GM12878 (cell line): ENCODE results near the gene HSFX3. TPM values are rescaled to one million over a fixed set of nuclear protein-coding genes. Genes with fewer than 3 reads are reported as not detected.
A peak's percentile ranks its signal among the peaks of the same experiment; 100 is the strongest.

Experiments used
- ASH2L ChIP-seq: fragments of 300-600, 200-600 bp; sonication (generic); IDR thresholded peaks from 2 replicates; pipeline ENCODE4 v1.6.1; 2017; ENCODE audit warnings: low read depth, mild to moderate bottlenecking, borderline replicate concordance
- BRCA1 ChIP-seq: IDR thresholded peaks from 2 replicates; pipeline ENCODE4 v1.6.1; 2011; ENCODE audit warnings: low read depth, low read length, improper control_type of control experiment
- CBX3 ChIP-seq: fragments of 200-600 bp; sonication (generic); IDR thresholded peaks from 2 replicates; pipeline ENCODE4 v1.6.1; 2016; ENCODE audit warnings: low read depth, borderline replicate concordance
- CBX5 ChIP-seq: sonication (generic); IDR thresholded peaks from 2 replicates; pipeline ENCODE4 v1.6.1; 2016; ENCODE audit warnings: low read depth, moderate library complexity, mild to moderate bottlenecking, inconsistent platforms
- CREM ChIP-seq: IDR thresholded peaks from 2 replicates; pipeline ENCODE4 v1.6.1; 2014; ENCODE audit warnings: antibody characterized with exemption, low read depth
- CTCF ChIP-seq, 3 experiments: IDR thresholded peaks in 2 of 3; conservative IDR thresholded peaks in 1 of 3; 2 replicates each; pipeline ENCODE4 v1.5.1; 2011; ENCODE audit warnings: low read depth in 3 of 3, low read length in 3 of 3, mild to moderate bottlenecking in 3 of 3, control low read depth in 2 of 3, moderate library complexity in 2 of 3, inconsistent platforms in 1 of 3, mixed read lengths in 1 of 3; ENCODE audit not compliant: control insufficient read depth in 2 of 3, insufficient read depth in 1 of 3; ENCODE audit errors: extremely low read depth in 1 of 3
- EP300 ChIP-seq, 2 experiments: fragments of 150-350 bp in 1 of 2; IDR thresholded peaks; 2 replicates each; pipeline ENCODE4 v1.6.1; 2011 to 2012; ENCODE audit warnings: low read depth in 2 of 2, low read length in 2 of 2, borderline replicate concordance in 1 of 2, improper control_type of control experiment in 1 of 2, inconsistent platforms in 1 of 2; ENCODE audit not compliant: control insufficient read depth in 1 of 2
- IKZF1 ChIP-seq: fragments of 450-650 bp; conservative IDR thresholded peaks from 2 replicates; pipeline ENCODE4 v1.6.1; 2017; ENCODE audit warnings: antibody characterized with exemption, mild to moderate bottlenecking
- IKZF2 ChIP-seq, 2 experiments: fragments of 450-650 bp; IDR thresholded peaks; 2 replicates each; pipeline ENCODE4 v1.6.1; 2017; ENCODE audit warnings: mild to moderate bottlenecking in 2 of 2, moderate library complexity in 2 of 2
- IRF4 ChIP-seq: IDR thresholded peaks from 2 replicates; pipeline ENCODE4 v1.6.1; 2011; ENCODE audit warnings: low read depth, low read length
- JUNB ChIP-seq: IDR thresholded peaks from 2 replicates; pipeline ENCODE4 v1.6.1; 2016; ENCODE audit warnings: antibody characterized with exemption, mild to moderate bottlenecking
- KDM1A ChIP-seq: fragments of 200-600 bp; sonication (generic); IDR thresholded peaks from 2 replicates; pipeline ENCODE4 v1.6.1; 2016; ENCODE audit warnings: borderline replicate concordance
- NBN ChIP-seq: fragments of 450-650 bp; IDR thresholded peaks from 2 replicates; pipeline ENCODE4 v1.6.1; 2016
- NFIC ChIP-seq: IDR thresholded peaks from 2 replicates; pipeline ENCODE4 v1.6.1; 2012; ENCODE audit warnings: low read depth, mild to moderate bottlenecking, inconsistent platforms, low read length, moderate library complexity
- NR2F1 ChIP-seq: fragments of 450-650 bp; conservative IDR thresholded peaks from 2 replicates; pipeline ENCODE4 v1.6.1; 2017; ENCODE audit warnings: mild to moderate bottlenecking
- POLR2A ChIP-seq: IDR thresholded peaks from 2 replicates; pipeline ENCODE4 v1.6.1; 2011; ENCODE audit warnings: low read depth, mild to moderate bottlenecking, low read length
- RAD21 ChIP-seq: IDR thresholded peaks from 2 replicates; pipeline ENCODE4 v1.6.1; 2011; ENCODE audit warnings: mild to moderate bottlenecking, low read depth, low read length, moderate library complexity; ENCODE audit not compliant: insufficient read depth
- REST ChIP-seq: IDR thresholded peaks from 2 replicates; pipeline ENCODE4 v1.6.1; 2012; ENCODE audit warnings: mild to moderate bottlenecking, low read depth, low read length
- SIX5 ChIP-seq: IDR thresholded peaks from 2 replicates; pipeline ENCODE4 v1.6.1; 2011; ENCODE audit warnings: mild to moderate bottlenecking, low read depth, low read length, moderate library complexity; ENCODE audit not compliant: severe bottlenecking
- SPI1 ChIP-seq: IDR thresholded peaks from 2 replicates; pipeline ENCODE4 v1.6.1; 2011; ENCODE audit warnings: low read depth, mild to moderate bottlenecking, low read length, moderate library complexity, borderline replicate concordance; ENCODE audit not compliant: insufficient read depth
- TCF3 ChIP-seq: IDR thresholded peaks from 2 replicates; pipeline ENCODE4 v1.6.1; 2012; ENCODE audit warnings: low read depth, mild to moderate bottlenecking, low read length, borderline replicate concordance; ENCODE audit not compliant: insufficient read depth
- ZBTB4 ChIP-seq: fragments of 450-650 bp; formaldehyde crosslinking; IDR thresholded peaks from 2 replicates; pipeline ENCODE4 v1.4.0; 2022; ENCODE audit warnings: mild to moderate bottlenecking, moderate library complexity
- ZNF217 ChIP-seq: fragments of 450-650 bp; IDR thresholded peaks from 2 replicates; pipeline ENCODE4 v1.6.1; 2017; ENCODE audit warnings: antibody characterized with exemption, mild to moderate bottlenecking
- ZNF384 ChIP-seq: IDR thresholded peaks from 2 replicates; pipeline ENCODE4 v1.6.1; 2012; ENCODE audit warnings: low read depth, mild to moderate bottlenecking, low read length, improper control_type of control experiment, borderline replicate concordance
- polyA plus RNA-seq, 11 experiments: library from polyadenylated mRNA; depleted of rRNA in 4 of 11; unstranded in 6 of 11; stranded (reverse) in 5 of 11; fragments of >200 nt; fragmentation: Nextera tagmentation in 4 of 11; fragmentation: Illumina TruSeq in 1 of 11; extraction: Ambion mirVana in 4 of 11; extraction: Trizol in 1 of 11; gene quantifications; 1 replicate in 1 of 11; 2 replicates in 10 of 11; pipeline versions ENCODE4 v1.2.1 to v1.2.3, GENCODE V29; 2011 to 2016; ENCODE audit warnings: inconsistent platforms in 2 of 11, missing spikeins in 2 of 11, low read depth in 1 of 11
- total RNA-seq, 4 experiments: library from RNA; depleted of rRNA in 3 of 4; stranded (reverse); fragments of >200 nt in 3 of 4; fragmentation: Illumina TruSeq in 1 of 4; extraction: Trizol in 1 of 4; gene quantifications; 2 replicates each; pipeline versions ENCODE4 v1.2.1 to v1.2.3, GENCODE V29; 2013 to 2021

The HSFX3 gene
- total and polyA plus RNA-seq, 10 of the 15 experiments (the other 5 are each of a cell fraction or from before 2014, with no cell fraction given): 0.05 to 0.40 (median 0.29) TPM; not detected in 5

GRCh38 chrX:149531599-149531998, 18.1 kb downstream of the HSFX3 start (continued):
- peak; percentile 57; the same call in 1 of the 2 replicates for TF ChIP-seq IRF4
- peak in 2 of 3 experiments; percentile 10 to 17; a peak in 2 of 6 replicates for TF ChIP-seq CTCF (IDR thresholded peaks at IDR 0.05 in 2 of 3, conservative IDR thresholded peaks at IDR 0.05 in 1 of 3; ENCODE audit: control insufficient read depth in 2 of 3, extremely low read depth in 1 of 3, insufficient read depth in 1 of 3, low read depth in 3 of 3, low read length in 3 of 3)
- TF ChIP-seq JUNB: peak; percentile 59
- TF ChIP-seq ASH2L: no peak
- TF ChIP-seq NR2F1: peak; percentile 67
- TF ChIP-seq ZNF217: no peak
- TF ChIP-seq POLR2A: no peak
- TF ChIP-seq EP300 (IDR thresholded peaks at IDR 0.05; ENCODE audit: borderline replicate concordance in 1 of 2, control insufficient read depth in 1 of 2, low read depth in 2 of 2, low read length in 2 of 2): peak in 1 of 2 experiments; percentile 70; a peak in 1 of 4 replicates
- TF ChIP-seq NFIC: peak; percentile 20; the same call in 1 of the 2 replicates
- 0 out of 2 replicates have a peak, but pooled peaks have one; percentile 49 for TF ChIP-seq TCF3
- no peak for TF ChIP-seq SIX5
- TF ChIP-seq KDM1A: no peak
- TF ChIP-seq REST: no peak
- peak; percentile 25; the same call in 1 of the 2 replicates for TF ChIP-seq CREM
- no peak for TF ChIP-seq ZBTB4 (CRISPR knock-in tag)
- no peak for TF ChIP-seq ZNF384
- TF ChIP-seq IKZF2 (IDR thresholded peaks at IDR 0.05): peak; percentile 72 to 77; a peak in 3 of 4 replicates
- TF ChIP-seq NBN: 0 out of 2 replicates have a peak, but pooled peaks have one; percentile 15
- peak; percentile 81 for TF ChIP-seq IKZF1
- TF ChIP-seq SPI1: peak; percentile 59
- TF ChIP-seq RAD21: peak; percentile 19; the same call in 1 of the 2 replicates
- no peak for TF ChIP-seq CBX3
- TF ChIP-seq BRCA1: no peak
- no peak for TF ChIP-seq CBX5
- TF ChIP-seq, all 136 proteins: peak for 22
